HT1080 (cell line): ENCODE results near the gene PALMD. TPM values are rescaled to one million over a fixed set of nuclear protein-coding genes. Genes with fewer than 3 reads are reported as not detected.

Experiments used
- DNase-seq: peaks from one replicate; pipeline ENCODE4 v3.0.0-alpha.2; 2015; ENCODE audit warnings: low read depth
- polyA plus RNA-seq, 2 experiments: library from polyadenylated mRNA; depleted of rRNA; stranded (reverse); fragments of >200 nt; gene quantifications; 2 replicates each; pipeline ENCODE4 v1.2.3, GENCODE V29; 2015
- total RNA-seq: library from RNA; depleted of rRNA; stranded (reverse); fragments of >200 nt; shearing (Covaris generic); gene quantifications from 2 replicates; pipeline ENCODE4 v1.2.3, GENCODE V29; 2014; rRNA removed

The PALMD gene, protein sequence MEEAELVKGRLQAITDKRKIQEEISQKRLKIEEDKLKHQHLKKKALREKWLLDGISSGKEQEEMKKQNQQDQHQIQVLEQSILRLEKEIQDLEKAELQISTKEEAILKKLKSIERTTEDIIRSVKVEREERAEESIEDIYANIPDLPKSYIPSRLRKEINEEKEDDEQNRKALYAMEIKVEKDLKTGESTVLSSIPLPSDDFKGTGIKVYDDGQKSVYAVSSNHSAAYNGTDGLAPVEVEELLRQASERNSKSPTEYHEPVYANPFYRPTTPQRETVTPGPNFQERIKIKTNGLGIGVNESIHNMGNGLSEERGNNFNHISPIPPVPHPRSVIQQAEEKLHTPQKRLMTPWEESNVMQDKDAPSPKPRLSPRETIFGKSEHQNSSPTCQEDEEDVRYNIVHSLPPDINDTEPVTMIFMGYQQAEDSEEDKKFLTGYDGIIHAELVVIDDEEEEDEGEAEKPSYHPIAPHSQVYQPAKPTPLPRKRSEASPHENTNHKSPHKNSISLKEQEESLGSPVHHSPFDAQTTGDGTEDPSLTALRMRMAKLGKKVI
- total RNA-seq, result 0.23 and 0.63 TPM in 2 replicates
- polyA plus RNA-seq (2015; cell fraction: cytosol; rRNA removed), result 1.5 and 2.5 TPM in 2 replicates
- 3.9 and 4.1 TPM in 2 replicates for polyA plus RNA-seq (2015; cell fraction: nucleus; rRNA removed)

GRCh38 chr1:99645699-99646531 lies at the start of gene PALMD:
Gene PALMD (plus strand): TSS chr1:99646113. CDS start chr1:99646318, 205 bp downstream.
- peak; percentile 44 for DNase-seq

GRCh38 chr1:99598738-99599411 lies 47.0 kb upstream of the PALMD start:
- peak; percentile 17 for DNase-seq

DNA sequence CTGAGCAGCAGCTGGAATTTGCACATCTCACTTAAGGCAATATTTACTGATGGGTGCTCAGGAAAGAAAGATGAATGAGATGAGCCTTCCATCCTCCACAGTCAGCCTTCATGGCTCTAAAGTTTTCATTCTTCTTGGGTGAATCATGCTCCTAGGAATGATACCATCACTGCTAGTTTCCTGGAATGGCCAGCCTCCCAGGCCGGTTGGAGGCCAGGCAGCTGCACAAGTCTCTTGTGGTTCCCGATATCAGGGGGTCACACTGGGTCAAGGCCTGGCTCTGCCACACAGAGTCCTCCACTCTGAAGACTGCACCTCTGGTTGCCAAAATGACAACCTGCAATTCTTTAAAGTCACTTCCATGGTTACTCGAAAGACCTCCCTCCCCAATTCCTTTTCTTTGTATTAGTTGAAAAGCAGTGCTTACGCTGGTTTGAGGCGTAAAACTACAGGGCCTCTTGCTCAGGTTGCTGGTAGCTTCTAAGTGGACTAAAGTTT lies 46.2 kb upstream of the PALMD start:
- peak; percentile 92 for DNase-seq

DNA sequence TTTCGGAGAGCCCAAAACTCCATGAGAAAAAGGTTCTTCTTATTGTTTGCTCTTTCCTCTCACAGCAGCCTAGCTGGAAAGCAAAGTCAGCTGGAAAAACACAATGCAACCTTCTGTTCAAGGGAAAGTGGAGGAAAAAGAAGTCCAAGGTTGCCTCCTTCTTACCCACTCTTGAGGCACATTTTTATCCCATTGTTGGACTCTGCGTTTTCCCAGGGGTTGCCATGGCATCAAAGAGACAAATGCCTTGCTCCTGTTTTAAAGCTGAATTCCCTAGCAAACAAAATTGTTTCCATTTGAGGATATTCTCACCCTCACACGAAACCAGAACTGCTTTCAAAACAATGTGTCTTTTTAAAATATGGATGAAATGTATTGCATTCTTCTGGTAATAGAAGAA lies 45.1 kb upstream of the PALMD start:
- DNase-seq, result no peak

- no peak for DNase-seq
Observed at GRCh38 chr1:99601208-99601607, 44.7 kb upstream of the PALMD start.

DNA sequence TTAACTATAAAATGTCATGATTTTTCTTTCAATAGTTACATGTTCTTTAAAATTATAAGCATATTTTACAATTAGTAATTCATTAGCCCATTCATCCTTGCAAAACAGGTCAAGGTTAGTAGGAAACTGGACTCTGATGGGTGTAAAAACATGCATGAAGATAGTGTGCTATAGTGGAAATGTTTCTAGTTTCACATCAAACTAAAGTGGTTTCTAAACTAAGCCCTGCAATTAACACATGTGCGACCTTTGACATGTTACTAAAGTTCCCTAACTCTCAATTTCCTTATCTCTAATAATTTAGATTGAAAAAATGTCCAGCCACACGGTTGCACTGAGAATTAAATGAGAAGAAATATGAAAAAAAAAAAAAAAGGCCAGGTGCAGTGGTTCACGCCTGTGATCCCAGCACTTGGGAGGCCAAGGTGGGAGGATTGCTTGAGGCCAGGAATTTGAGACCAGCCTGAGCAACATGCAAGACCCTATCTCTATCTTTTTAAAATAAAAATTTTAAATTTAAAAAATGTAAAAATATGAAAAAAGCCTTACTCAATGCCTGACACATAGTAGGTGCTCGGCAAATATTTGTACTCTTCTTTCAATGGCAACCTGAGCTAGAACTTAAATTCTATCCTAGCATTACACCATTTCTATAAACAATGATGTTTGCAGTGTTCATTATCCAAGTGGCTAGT lies 44.1 kb upstream of the PALMD start:
- DNase-seq, result no peak

GRCh38 chr1:99602404-99602969 lies 43.4 kb upstream of the PALMD start:
- DNase-seq, result no peak

DNA sequence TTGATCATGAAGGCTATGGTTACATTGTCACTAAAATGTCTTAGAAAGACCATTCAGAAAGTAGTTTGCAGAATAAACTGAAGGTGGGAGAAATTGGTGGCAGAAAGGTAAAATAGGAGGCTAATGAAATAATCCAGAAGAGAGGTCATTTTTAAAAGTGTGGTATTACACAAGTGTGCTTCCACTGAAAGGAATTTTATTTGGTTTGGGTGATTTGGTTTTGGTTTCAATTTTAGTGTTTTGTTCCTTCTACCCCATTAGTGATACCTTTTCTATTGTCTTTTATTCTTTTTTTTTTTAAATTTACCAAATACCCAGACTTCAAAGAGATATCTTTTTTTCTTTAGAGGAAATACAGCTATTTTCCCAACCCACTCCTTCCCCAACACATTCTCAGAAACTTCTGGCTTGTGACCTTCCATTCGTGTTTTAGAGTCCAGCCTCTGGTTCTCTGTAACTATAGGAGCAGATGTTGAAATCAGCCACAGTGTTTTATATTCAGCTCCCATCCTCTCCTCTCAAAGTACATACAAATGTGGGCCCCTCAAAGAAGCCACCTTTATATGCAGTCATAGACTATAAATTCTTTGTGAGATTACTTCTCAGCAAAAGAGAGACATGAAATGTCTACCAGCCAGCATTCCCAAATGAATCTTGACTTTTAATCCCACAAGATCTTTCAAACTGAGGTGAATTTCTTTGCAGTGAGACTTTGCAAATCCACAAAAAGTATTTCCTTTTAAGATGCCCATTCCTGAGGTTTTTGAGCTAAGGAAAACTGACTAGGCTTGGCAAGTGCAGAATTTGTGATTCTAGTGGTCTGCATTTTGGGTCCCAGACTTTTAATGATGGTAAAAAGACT lies 42.0 kb upstream of the PALMD start:
- DNase-seq, result no peak

- DNase-seq, result no peak
Observed at GRCh38 chr1:99606306-99606705, 39.6 kb upstream of the PALMD start.

GRCh38 chr1:99607590-99607989 lies 38.3 kb upstream of the PALMD start:
- DNase-seq, result no peak

DNA sequence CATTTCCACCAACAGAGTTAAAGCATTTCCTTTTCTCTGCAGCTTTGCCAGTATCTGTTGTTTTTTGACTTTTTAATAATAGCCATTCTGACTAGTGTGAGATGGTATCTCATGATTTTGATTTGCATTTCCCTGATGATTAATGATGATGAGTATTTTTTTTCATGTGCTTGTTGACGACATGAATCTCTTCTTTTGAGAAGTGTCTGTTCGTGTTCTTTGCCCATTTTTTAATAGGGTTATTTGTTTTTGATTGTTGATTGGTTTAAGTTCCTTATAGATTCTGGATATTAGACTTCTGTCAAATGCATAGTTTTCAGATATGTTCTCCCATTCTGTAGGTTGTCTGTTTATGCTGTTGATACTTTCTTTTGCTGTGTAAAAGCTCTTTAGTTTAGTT lies 37.9 kb upstream of the PALMD start:
- DNase-seq, result no peak

GRCh38 chr1:99613716-99614115 lies 32.2 kb upstream of the PALMD start:
- no peak for DNase-seq

DNA sequence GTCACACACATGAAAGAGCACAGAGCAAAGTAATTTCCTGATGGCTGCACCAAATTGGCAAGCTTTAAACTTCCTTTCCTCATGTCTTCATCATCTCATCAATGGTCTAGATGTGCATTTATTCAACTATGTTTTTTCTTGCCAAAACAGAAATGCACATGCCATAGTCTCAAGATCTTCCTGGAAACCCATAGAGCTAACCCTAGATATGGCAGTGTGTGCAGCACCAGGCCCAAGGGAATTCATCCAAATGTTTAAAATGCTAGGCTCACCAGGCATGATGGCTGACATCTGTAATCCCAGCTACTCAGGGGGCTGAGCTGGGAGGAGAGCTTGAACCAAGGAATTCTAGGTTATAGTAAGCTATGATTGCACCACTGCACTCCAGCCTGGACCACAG lies 31.2 kb upstream of the PALMD start:
- DNase-seq, result no peak

DNA sequence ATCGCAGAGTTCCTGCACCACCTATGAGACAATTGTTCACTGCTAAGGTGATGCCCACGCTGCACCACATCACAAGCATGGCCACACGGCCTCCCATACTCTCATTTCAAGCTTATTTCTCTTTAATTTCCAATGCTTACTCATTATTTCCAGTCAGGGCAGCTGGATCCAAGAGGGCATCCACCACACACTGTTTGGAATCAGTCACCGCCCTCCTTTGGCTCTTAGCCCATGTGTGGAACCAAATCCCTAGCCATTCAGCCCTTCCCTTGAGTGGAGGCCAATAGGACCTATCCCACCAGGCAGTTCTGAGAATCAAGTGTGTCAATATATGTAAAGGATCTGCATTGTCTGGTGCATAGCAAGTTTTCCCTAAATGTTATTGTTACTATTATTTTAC lies 26.3 kb upstream of the PALMD start:
- no peak for DNase-seq

DNA sequence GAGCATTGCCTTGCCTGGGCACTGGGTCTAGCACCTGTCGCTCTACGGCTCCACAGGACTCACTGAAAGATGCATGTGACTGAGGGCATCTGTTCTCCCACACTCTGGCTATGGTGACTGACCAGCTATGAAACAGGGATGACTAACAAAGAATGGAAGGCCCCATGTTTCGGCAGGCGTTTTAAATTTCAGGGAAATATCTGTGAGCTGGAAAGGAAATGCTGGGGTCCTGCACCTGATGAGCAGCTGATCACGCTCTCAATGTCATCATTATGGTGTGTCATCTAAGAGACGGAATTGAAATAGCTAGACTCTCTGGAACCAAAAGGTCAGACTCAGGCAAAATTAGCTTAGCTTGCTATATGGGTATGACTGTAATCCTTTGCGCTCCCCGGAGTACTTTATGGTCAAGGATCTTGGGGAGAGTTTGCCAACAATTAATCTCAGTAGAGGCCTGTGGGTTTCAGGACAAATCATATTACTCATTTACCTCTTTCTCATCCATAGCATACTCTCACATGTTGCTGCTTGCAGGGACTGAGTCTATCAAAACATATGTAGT lies 24.5 kb upstream of the PALMD start:
- DNase-seq, result peak; percentile 50

DNA sequence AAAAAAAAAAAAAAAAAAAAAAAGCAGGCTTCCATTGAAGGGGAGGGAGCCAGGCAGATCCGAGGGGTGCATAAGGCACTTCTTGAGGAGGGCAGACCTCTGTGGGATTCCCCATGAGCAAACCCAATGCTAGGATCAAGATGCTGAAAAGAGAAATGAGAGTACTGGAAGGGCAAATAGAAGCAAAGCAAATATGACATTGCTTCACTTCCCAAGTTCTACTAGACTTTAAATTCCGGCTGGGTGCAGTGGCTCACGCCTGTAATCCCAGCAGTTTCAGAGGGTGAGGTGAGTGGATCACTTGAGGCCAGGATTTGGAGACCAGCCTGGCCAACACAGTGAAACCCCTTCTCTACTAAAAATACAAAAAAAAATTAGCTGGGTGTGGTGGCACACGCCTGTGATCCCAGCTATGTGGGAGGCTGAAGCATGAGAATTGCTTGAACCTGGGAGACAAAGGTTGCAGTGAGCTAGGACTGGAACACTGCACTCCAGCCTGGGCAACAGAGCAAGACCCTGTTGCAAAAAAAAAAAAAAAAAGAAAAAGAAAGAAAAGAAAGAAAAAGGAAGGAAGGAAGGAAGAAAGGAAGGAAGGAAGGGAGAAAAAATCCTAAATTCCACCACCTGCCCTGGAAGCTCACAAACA lies 23.1 kb upstream of the PALMD start:
- no peak for DNase-seq

- no peak for DNase-seq
Observed at GRCh38 chr1:99623554-99623953, 22.4 kb upstream of the PALMD start.

GRCh38 chr1:99627615-99628014 lies 18.3 kb upstream of the PALMD start:
- no peak for DNase-seq
